HG03432 (cell line): ENCODE measurements around the gene ZFC3H1.
"Not testable (repeated sequence)": the region's sequence is repeated elsewhere in the genome, so short reads cannot be mapped to it uniquely, and the experiment has no call there.

Source experiments
- ATAC-seq: cut with Tn5 transposase; IDR thresholded peaks from one replicate; pipeline ENCODE4 v1.9.1; 2021; ENCODE audit warnings: mild to moderate bottlenecking, moderate library complexity; ENCODE audit not compliant: unreplicated experiment

The ZFC3H1 gene

DNA sequence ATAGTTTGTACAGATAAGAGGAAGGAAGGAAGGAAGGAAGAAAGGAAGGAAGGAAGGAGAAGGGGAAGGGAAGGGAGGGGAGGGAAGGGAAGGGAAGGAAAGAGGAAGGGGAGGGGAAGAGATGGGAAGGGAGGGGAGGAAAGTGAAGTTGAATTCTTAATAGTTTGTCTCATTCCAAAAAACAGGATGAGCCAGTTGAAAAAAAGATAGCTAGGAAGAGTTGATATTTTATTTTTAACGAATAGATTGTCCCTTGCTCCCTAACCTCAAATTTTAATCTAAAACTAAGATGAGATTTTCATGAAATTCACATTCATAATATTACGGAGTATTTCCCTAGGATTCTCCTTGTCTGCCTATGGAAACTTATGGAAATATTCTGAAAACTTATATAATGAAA lies 80.7 kb downstream of the ZFC3H1 start:
- ATAC-seq = no peak

DNA sequence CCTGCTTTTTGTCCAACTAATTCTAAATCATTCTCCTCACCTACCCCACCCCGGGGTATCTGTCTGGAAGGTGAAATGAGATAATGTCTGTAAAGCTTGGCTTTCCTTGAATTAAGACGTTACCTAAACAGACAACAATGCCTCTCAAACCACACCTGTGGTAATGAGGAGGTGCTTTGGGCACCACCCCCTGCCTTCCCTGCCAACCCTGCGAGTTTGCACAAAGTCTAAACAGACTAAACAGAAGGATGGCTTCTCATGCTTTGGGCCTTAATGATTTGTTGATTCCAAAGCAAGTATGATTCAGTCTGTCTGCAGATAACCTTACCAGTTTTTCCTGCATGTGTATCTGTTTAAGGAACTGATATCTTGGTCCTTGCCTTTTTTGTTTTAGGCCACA lies 82.4 kb downstream of the ZFC3H1 start:
- no peak for ATAC-seq

DNA sequence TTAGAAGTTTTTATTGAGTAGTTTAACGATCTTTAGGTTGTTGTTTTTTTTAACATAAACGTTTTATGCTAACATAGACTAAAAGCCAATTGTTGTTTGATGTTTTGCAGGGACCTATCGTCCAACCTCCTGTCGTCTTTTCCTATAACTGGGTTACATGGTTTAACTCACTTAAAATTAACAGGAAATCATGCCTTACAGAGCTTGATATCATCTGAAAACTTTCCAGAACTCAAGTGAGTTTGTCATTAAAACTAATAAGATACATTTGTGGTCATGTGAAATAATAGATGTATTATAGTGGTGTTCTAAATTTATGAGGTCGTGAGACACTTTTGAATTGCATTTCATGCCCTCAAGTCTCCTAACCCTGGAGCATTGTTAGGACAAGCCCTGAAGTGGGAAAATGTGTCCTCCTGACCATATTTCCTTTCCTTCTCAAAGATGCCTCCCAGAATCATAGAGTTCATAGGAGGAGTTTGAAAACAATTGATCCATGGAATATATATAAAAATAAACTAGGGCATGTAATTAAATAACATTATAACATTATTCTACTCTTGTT lies 84.9 kb downstream of the ZFC3H1 start:
- ATAC-seq = no peak

DNA sequence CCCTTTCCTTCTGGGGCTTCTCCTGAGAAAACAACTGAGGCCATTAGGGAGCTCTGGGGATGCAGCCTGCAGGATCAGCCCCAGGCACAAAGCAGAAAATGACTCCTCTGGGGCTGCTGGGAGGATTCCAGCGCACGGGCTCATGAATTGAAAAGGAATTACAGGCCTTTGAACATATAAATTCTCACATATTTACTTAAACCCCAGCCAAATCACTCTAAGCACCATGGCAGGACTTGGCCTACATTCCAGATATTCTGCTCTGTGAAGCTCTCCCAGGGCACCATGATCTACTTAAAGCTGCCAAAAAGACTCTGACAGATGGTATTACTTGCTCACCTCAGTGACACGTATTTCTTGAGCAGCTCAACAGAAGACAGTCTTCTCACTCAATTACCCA lies 87.2 kb downstream of the ZFC3H1 start:
- no peak for ATAC-seq

DNA sequence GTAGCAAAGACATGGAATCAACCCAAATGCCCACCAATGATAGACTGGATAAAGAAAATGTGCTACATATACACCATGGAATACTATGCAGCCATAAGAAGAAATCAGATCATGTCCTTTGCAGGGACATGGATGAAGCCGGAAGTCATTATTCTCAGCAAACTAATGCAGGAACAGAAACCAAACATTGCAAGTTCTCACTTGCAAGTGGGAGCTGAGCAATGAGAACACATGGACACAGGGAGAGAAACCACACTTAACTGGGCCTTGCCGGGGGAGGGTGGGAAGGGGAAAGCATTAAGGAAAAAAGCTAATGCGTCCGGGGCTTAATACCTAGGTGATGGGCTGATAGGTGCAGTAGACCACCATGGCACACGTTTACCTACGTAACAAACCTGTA lies 93.8 kb downstream of the ZFC3H1 start:
- not testable (repeated sequence) for ATAC-seq

DNA sequence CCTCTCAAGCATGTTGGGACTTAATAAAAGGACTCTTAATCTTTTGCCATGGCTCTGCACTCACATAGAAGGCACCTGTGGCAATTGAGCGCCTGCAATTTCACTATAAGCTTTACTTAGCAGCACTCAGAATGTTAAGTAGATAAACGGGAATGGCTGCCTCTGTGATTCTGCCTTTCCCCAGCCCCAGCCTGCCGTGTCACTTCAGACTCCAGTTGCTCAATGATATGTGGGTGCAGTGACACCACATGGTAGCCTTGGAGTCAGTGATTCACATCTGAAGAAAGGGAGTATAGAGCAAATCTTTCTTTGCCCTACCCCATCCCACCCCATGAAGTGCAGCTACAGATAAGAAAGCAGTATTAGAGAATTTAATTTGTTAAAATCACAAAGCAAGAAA lies 96.1 kb downstream of the ZFC3H1 start:
- no peak for ATAC-seq

DNA sequence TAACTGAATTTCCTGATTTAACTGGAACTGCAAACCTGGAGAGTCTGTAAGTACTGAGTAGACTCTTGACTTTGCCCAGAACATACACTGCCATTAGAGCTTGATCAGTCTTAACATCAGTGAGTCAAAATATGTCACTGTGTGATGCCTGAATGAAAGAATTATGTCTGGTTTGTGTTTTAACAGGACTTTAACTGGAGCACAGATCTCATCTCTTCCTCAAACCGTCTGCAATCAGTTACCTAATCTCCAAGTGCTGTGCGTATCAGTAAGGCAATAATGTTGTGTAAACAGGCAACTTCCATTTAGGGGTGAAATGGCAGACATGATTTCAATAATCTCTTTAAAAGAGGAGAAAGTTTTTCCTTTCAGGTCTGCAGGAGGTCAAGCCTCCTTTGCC lies 97.0 kb downstream of the ZFC3H1 start:
- ATAC-seq = no peak

DNA sequence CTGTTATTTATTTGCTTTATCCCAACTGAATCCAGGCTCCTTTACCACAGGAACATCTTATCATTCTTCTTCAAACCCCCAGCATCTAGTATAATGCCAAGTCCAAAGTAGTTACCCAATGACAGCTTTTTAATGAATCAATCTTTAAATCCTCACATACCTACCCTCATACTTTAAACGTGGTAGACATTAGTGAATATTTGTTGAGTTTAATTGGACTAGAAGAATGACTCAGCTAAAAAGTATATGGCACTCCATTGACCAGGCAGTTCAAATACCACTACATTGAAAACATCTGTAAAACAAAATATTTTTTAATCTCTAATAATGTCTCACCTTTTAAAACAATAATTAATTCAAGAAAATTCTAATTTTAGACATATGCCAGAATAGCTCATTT lies 98.1 kb downstream of the ZFC3H1 start:
- ATAC-seq = no peak

DNA sequence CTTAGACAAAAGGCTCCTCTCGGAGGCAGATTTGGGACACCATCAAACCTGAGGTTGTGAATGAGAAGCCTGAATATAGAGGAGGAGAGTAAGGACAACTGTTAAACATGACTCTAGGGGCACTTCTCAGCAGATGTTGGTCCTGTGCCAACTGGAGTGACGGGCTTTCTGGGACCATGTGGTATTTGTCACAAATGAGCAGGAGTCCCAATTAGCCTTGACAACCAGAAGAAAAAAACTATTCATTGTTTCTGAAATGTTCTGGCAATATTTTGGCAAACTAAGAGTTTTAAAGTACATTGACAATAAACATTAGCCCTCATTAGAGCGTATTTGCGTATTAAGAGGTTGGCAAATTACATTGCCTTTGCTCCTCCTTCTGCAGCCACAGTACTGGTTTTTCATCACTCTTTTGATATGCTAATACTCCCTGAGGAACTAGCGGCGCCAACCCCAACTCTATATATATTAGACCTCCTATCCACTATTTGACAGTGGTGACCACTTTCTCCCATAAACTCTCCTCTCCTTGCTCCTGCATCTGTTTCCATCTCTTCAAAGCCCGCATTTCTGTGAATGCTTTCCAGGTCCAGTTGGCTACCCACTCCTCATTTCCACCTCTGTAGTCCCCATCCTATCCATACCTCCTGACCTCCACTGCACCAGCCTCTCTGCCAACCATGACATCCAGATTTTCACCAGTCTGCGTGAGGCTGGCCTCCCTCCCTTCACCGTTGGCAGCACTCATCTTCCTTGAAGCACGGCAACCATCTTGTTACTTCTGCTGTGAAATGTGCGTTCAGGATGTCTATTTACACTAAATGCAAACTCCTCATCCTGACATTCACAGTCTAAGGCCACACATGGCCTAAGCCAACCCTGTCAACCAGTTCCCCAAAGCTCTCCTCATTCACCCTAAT lies 100.7 kb downstream of the ZFC3H1 start:
- no peak for ATAC-seq
